D341Med (cell line): ENCODE measurements around the gene WNT8B.
A peak's percentile ranks its signal among the peaks of the same experiment; 100 is the strongest.

Source experiments
- DNase-seq: peaks from one replicate; pipeline ENCODE4 v3.0.0; 2012; ENCODE audit warnings: low spot score

WNT8B gene, protein sequence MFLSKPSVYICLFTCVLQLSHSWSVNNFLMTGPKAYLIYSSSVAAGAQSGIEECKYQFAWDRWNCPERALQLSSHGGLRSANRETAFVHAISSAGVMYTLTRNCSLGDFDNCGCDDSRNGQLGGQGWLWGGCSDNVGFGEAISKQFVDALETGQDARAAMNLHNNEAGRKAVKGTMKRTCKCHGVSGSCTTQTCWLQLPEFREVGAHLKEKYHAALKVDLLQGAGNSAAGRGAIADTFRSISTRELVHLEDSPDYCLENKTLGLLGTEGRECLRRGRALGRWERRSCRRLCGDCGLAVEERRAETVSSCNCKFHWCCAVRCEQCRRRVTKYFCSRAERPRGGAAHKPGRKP

GRCh38 chr10:100462709-100463108 is at the start of gene WNT8B:
WNT8B (plus strand) TSS chr10:100463009; CDS start chr10:100463169, 160 bp downstream.
- DNase-seq, result no peak

DNA sequence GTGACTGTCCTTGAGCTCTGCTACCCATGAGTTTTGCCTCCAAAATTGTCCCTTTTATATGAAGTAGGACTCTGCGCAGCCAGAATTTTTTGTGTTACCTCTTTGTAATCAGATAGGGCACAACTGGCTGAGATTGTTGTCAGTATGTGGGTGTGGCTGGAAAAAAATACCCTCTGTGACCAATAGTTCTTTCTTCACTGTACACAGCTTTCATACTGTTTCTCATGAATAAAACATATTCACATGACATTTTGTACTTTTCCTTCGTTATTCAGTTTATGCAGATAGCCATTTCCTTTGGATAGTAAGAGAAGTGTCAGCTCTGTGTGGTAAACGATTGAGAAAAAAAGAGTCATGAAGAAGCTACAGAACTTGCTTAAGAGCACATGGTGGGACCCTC is 49.6 kb upstream of the WNT8B start:
- DNase-seq, result no peak

- DNase-seq, result no peak
Observed at GRCh38 chr10:100419911-100420449, 42.8 kb upstream of the WNT8B start.

DNA sequence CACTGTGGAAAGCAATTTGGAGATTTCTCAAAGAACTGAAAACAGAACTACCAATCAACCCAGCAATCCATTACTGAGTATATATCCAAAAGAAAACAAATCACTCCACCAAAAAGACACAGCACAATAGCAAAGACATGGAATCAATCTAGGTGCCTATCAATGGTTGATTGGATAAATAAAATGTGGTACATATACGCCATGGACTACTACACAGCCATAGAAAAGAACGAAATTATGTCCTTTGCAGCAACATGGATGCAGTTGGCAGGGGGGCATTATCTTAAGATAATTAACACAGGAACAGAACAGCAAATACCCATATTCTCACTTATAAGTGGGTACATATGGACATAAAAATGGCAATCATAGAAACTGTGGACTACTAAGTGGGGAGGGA is 35.4 kb upstream of the WNT8B start:
- DNase-seq, result no peak

- DNase-seq, result peak; percentile 74
Observed at GRCh38 chr10:100433253-100434240, 29.3 kb upstream of the WNT8B start.

- no peak for DNase-seq
Observed at GRCh38 chr10:100436255-100436654, 26.6 kb upstream of the WNT8B start.

GRCh38 chr10:100438674-100439315 is 24.0 kb upstream of the WNT8B start:
- DNase-seq, result no peak

GRCh38 chr10:100442548-100442947 is 20.3 kb upstream of the WNT8B start:
- no peak for DNase-seq

DNA sequence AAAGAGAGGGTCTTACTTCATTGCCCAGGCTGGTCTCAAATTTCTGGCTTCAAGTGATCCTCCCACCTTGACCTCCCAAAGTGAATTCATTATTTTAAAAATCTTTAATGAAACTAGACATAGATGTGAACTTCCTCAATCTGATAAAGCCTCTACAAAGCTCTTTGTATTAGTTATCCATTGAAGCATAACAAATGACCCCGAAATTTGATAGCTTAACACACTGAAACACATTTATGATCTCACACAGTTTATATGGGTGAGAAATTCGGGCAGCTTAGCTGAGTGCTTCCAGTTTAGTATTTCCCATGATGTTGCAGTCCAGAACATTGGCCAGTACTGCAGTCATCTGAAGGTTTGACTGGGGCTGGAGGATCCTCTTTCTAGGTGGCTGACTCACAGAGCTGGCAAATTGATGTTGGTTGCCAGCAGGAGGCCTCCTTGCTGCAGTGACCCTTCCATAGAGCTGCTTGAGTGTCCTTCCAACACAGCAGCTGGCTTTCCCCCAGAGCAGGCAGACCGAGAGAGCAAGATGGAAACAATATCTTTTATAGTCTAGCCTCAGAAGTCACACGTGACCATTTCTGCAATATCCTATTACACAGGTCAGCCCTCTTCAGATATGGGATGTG is 16.6 kb upstream of the WNT8B start:
- DNase-seq, result no peak

- no peak for DNase-seq
Observed at GRCh38 chr10:100447663-100448062, 15.1 kb upstream of the WNT8B start.

DNA sequence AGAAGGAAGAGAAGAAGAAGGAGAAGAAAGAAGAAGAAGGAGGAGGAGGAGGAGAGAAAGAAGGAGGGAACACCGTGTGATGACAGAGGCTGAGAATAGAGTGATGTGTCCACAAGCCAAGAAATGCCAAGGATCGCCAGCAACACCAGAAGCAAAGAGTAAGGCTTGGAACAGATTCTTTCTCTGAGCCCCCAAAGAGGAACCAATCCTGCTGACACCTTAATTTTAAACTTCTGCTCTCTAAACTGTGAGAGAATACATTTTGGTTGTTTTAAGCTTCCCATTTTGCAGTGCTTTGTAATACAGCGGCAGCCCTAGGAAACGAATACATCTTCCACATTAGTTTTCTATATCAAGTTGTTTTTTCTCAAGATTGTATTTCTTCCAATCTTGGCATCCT is 13.9 kb upstream of the WNT8B start:
- DNase-seq, result no peak

DNA sequence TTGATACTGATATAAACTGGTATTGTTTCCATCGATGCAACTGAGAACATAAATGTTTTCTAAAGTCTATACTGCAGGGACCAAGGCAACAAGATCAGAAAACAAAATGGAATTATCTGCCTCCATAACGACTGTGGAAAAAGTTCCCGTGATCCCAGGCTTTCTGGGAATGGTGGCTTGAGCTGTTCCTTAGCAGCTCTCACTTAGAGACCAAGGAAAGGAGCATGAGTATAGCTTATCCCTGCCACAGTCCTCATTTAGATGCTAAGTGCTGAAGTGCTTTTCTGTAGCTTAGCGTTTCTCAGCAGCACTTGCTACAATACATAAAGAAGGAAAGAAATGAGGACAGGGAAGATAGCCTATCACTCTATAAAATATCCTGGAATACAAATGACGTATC is 5.5 kb downstream of the WNT8B start:
- DNase-seq, result no peak

- no peak for DNase-seq
Observed at GRCh38 chr10:100468978-100469377, 6.2 kb downstream of the WNT8B start.

DNA sequence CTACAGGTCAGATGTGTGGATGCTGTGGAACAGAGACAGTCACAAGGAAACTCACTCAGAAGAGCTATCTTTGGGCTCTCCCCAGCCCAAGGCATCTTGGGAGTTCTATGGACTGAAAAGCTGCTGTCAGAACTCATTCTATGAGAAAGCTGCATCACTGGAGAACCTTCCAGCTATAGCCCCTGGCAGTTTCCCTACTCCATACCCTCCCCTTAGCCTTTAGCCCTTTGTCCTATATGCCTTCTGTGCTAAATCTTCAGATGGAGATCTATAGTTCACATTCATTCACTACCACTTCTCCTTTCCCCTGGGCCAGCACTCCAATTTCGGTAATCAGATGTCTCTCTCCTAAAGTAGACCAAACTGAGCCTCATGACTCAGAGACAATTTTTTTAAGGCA is 6.9 kb downstream of the WNT8B start:
- DNase-seq, result no peak

DNA sequence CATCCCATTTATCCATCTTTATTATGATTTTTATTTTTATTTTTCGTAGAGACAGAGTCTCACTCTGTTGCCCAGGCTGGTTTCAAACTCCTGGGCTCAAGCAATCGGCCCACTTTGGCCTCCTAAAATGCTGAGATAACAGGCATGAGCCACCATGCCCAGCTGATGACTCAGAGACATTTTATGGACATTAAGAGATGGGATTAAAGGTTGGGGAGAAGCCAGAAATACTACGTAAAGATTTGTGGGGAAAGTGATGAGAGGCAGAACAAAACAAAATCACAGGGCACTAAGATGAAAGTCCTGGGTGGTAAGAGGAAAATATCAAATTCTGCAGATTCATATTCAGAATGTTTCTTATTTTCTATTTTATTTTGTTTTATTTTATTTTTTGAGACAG is 7.6 kb downstream of the WNT8B start:
- no peak for DNase-seq

GRCh38 chr10:100477970-100478369 is 15.2 kb downstream of the WNT8B start:
- DNase-seq, result no peak

- DNase-seq, result no peak
Observed at GRCh38 chr10:100479037-100479436, 16.2 kb downstream of the WNT8B start.

GRCh38 chr10:100480002-100480401 is 17.2 kb downstream of the WNT8B start:
- no peak for DNase-seq

GRCh38 chr10:100481462-100482081 is 18.8 kb downstream of the WNT8B start:
- peak; percentile 84 for DNase-seq

DNA sequence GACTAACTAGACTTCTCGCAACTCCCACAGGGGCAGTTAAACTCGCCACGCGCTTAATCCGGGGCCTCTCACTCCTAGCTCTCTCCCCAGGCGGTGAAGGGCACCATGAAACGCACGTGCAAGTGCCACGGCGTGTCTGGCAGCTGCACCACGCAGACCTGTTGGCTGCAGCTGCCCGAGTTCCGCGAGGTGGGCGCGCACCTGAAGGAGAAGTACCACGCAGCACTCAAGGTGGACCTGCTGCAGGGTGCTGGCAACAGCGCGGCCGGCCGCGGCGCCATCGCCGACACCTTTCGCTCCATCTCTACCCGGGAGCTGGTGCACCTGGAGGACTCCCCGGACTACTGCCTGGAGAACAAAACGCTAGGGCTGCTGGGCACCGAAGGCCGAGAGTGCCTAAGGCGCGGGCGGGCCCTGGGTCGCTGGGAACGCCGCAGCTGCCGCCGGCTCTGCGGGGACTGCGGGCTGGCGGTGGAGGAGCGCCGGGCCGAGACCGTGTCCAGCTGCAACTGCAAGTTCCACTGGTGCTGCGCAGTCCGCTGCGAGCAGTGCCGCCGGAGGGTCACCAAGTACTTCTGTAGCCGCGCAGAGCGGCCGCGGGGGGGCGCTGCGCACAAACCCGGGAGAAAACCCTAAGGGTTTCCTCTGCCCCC is 19.5 kb downstream of the WNT8B start:
- peak; percentile 71 for DNase-seq

- DNase-seq, result no peak
Observed at GRCh38 chr10:100482834-100483185, 20.0 kb downstream of the WNT8B start.
